GM21529 (cell line): ENCODE results near the gene OR2W3.

Source experiments
- ATAC-seq: cut with Tn5 transposase; IDR thresholded peaks from one replicate; pipeline ENCODE4 v1.9.1; 2021; ENCODE audit not compliant: unreplicated experiment

The OR2W3 gene

DNA sequence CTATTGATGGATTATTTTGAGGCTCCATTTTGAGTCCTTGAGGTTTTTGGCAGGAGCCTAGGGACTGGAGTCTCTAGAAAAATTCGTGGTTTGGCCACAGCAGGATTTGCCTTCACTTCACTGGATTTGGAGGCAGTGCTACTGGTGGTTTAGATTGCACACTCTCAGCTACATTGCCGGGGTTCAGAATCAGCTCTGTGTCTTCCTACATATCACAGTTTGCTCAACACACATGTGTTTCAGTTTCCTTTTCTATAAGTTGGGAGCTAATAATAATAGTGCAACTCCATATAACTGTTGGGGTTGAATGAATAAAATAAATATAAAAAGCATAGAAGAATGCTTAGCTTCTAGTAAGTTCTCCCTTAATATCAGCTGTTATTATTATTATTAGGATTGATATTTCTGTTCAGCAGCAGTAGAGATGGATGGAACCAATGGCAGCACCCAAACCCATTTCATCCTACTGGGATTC is at the start of gene OR2W3:
OR2W3 (plus strand) TSS at position 425 of the 475 bp plus-strand sequence; CDS start at position 425, 0 bp downstream.
- ATAC-seq, result no peak

DNA sequence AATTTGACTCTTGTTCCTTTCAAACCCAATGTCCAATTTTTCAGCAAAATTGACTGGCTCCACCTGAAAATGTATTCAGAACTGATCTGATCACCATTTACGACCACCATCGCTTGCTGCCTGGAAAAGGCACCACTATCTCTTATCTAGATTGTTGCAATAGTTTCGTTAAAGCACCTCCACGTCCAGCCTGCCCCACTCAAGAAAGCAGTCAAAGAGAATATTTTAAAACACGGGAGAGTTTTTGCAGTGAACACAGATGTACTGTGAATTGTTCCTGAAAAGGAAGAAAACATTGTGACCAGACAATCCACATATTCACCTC is 49.7 kb upstream of the OR2W3 start:
- ATAC-seq, result no peak

GRCh38 chr1:247848346-247848745 is 47.0 kb upstream of the OR2W3 start:
- no peak for ATAC-seq

DNA sequence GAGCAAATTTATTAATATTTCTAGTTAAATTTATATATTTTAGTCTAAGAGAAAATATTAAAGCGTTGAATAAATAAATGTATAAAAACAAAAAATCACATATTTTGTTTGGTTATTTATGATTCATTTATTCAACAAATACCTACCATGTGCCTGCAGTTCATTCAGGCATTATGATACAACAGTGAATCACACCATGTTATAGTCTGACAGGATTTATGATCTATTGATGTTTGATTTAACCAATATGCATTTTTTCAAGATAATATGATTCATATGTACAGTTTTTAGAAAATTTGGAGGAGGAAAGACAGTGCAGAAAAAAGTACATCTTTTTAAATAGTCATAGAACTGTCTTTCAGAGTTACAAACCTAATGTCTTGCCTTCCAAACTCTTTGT is 45.8 kb upstream of the OR2W3 start:
- ATAC-seq, result no peak

DNA sequence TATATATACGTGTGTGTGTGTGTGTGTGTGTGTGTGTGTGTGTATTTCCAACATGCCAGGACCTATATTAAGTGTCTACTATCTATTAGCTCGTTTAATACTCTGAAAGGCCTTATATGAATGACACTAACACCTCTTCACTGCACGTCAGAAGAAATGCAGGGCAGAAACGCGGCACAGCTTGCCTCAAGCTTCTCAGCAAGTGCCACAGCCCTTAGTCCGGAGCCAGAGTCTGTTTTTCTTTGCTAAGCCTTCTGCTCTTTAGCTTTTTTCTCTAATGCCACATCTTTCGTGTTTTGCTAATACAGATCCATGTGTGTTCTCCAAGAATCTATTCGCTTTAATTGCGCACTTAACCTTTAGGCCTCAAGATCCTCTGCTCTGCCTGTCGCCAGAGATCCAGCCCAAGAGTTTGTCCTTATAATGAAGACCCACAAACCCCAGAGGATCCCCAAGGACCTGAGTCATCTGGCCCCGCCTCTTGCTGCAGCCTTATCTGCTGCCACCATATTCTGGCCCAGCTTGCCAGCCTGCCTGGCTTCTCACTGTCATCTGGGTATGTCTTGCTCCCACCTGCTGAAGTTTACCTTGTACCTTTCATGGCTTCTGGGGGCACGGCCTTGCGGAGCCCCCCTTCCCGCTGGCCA is 40.4 kb upstream of the OR2W3 start:
- no peak for ATAC-seq

- no peak for ATAC-seq
These were observed 39.5 kb upstream of the OR2W3 start for GRCh38 chr1:247855911-247856310.

DNA sequence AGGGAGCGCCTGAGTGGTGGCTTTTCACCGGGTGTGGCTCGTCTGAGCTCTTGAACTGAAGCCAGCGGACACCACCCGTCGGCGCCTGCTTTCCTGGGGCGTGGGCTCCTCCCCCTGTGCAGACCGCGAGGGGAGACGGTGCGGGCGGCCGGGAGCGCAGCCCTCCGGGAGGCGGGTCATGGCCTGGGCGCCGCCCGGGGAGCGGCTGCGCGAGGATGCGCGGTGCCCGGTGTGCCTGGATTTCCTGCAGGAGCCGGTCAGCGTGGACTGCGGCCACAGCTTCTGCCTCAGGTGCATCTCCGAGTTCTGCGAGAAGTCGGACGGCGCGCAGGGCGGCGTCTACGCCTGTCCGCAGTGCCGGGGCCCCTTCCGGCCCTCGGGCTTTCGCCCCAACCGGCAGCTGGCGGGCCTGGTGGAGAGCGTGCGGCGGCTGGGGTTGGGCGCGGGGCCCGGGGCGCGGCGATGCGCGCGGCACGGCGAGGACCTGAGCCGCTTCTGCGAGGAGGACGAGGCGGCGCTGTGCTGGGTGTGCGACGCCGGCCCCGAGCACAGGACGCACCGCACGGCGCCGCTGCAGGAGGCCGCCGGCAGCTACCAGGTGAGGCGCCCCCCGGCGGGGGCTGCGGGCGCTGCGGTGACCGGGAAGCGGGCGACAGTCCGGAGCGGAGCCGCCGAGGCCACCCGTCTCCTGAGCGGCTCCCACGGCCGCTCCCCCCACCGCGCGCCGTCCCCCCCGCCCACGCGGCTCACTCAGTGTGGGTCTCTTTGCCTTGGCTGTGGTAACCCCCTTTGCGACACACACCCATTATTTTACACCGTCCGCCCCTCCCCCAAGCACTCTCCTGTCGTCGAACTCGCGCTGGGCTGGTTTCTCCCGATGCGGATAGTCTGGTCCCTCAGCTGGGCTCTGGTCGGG is 38.1 kb upstream of the OR2W3 start, which contains the start of gene TRIM58:
TRIM58 (plus strand) TSS at position 119 of the 916 bp plus-strand sequence; CDS start at position 179, 60 bp downstream.
- ATAC-seq, result peak; percentile 66

DNA sequence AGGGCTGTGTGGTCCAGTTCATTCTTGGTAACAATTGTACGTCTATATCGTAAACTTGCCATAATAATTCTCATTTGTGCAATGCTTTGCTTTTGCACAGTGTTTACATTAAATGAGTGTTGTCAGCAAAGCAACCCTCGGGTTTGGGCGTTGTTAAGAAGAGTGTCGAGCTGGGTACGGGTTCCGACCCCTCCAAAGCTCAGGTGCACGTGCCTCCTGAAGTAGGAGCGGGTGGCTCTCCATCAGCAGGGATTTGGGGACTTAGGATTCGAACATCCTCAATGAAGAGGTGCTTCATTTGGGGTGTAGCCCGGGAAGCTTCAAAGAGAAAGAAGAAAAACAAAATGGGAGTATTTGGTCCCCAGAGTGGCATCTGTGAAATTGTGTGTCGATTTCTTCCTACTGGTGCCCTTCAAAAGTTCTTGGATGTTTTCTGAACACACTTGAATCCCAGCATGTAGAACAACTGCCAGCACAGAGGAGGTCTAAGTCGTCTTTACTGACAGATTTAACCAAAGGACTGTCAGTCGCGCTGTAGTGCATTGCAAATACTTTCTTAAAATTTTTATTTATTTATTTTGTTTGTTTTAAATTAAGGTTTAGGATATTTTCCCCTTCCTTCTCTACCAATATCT is 37.3 kb upstream of the OR2W3 start:
- no peak for ATAC-seq

DNA sequence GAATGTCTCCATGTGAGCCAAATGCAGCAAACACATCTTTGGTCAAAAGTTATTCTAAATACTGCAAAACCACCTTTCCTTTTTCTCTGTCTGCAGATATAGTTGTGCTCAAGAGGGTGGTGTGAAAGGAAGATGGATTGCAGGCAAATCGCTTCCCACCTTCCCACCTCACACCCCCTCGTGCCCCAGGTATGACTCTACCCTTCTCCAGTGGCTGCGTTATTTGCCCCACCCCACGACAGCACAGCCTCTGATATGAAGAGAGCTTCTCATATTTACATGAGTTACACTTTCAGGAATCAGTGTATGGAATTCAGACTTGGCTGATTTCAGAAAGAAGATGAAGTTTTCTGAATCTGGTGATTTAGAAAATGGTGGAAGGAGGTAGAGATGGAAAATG is 32.6 kb upstream of the OR2W3 start:
- ATAC-seq, result no peak

GRCh38 chr1:247864644-247865043 is 30.7 kb upstream of the OR2W3 start:
- ATAC-seq, result no peak

DNA sequence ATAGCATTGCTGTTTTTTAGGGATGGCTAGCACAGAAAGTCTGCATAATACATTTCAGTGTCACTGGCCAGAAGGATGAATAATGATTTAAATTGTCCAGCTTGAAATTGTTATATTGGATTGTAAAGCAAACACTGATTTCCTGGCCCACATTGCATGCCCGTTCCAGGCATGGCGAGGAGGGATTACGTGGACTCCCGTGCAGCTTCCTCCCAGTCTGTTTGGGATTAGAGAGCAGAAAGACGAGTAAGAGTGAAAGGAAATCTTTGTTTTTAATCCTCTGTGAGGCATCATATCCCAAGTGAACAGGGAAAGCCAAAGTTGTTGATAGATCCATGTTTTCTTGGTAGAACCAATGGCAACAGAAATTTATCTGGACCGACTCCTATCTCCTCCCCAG is 30.0 kb upstream of the OR2W3 start:
- no peak for ATAC-seq

GRCh38 chr1:247883346-247883745 is 12.0 kb upstream of the OR2W3 start:
- no peak for ATAC-seq

- no peak for ATAC-seq
These were observed 10.5 kb upstream of the OR2W3 start for GRCh38 chr1:247884797-247885413.

GRCh38 chr1:247895976-247896375 is 589 bp downstream of the OR2W3 start:
- no peak for ATAC-seq

DNA sequence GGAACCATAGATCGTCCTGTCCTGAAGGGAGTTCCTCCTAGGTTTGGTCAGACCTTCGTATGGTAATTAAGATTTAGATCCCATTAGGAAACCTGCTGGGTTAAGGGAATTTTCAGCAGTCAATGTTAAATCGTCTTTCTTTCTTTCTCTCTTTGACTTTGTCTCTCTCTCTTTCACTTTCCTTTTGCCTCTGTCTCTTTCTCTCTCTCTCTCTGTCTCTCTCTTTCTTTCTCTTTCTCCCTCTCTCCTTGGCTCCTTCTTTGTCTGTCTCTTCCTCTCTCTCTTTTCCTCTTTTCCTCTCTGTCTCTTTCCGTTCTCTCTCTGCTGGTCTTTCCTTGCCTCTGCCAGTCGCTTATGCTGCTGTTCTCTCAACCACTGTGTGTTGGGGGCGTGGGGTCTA is 8.7 kb downstream of the OR2W3 start:
- no peak for ATAC-seq

- ATAC-seq, result no peak
These were observed 9.8 kb downstream of the OR2W3 start for GRCh38 chr1:247905181-247905580.

DNA sequence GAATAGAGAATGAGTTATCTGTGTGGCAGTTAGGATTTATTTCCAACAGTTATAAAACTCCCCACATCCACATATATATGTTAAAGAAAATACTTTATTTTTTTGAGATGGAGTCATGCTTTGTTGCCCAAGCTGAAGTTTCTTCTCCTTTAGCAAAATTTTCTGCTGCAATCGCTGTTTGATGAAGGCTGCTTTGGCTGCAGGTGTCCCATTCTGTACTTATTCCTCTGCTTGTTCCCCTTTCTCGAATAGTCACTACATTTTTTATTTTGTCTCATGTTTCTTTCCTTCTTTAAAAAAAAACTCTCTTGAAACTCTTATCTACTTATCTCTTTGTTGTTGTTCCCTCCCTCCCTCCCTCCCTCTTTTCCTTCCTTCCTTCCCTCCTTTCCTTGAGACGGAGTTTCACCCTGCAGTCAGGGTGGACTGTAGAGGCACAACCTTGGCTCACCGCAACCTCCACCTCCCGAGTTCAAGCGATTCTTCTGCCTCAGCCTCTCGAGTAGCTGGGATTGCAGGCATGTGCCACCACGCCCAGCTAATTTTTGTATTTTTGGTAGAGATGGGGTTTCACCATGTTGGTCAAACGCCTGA is 10.6 kb downstream of the OR2W3 start:
- no peak for ATAC-seq

DNA sequence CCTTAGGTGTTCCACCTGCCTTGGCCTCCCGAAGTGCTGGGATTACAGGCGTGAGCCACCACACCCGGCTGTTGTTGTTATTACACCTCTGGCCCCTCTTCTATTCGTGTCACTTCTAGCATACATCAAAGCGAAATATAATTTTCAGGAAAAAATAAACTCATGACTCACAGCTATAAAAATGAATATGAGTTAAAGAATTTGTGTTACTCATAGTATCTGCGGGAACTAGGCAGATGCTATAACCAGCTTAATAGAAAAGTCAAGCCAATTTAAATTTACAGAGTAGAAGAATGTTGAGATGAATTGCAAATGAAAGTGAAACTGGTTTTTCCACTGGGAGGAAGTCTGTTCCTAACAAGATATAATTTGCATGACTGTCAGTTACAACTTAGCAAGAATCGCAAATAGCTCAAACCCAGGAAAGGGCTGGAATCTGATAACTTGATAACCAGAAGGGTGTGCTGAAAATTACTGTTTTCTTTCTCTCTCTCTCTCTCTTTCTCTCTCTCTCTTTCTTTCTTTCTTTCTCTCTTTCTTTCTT is 11.2 kb downstream of the OR2W3 start:
- no peak for ATAC-seq

DNA sequence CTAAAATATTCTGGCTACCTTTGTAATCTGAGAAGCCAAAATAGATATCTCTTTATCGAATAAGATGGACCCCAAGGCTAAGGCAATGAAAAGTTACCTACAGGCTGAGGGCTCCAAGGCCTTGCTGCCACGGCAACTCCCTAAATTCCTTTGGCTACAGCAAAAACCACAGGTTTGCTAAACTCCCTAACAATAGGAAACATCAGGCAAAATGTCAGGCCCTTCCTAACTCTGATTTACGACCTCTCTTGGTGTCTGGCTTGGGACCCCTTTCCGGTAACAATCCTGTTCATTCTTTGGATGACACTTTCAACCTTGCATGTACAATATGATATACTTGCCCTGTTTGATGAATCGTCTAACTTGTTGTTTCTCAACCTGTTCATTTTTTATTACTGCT is 13.4 kb downstream of the OR2W3 start:
- no peak for ATAC-seq

DNA sequence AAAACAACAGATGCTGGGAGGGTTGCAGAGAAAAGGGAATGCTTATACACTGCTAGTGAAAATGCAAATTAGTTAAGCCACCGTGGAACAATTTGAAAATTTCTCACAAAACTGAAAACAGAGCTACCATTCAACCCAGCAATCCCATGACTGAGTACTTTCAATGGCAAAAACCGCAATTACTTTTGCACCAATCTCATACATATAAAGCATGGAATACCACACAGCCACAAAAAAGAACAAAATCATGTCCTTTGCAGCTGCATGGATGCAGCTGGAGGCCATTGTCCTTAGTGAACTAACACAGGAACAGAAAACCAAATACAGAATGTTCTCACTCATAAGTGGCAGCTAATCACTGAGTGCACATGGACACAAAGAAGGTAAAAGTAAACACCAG is 18.4 kb downstream of the OR2W3 start:
- ATAC-seq, result no peak
